HG03457 (cell line): ENCODE measurements around the gene TSEN2.
"Not testable (repeated sequence)": the region's sequence is repeated elsewhere in the genome, so short reads cannot be mapped to it uniquely, and the experiment has no call there.

Experiments used
- ATAC-seq: cut with Tn5 transposase; IDR thresholded peaks from one replicate; pipeline ENCODE4 v1.9.1; 2021; ENCODE audit warnings: moderate number of reproducible peaks; ENCODE audit not compliant: unreplicated experiment

TSEN2 gene

GRCh38 chr3:12451960-12452359 is 32.3 kb upstream of the TSEN2 start:
- ATAC-seq: no peak

- no peak for ATAC-seq
Measured at GRCh38 chr3:12452361-12453330, 31.6 kb upstream of the TSEN2 start.

- ATAC-seq: no peak
Measured at GRCh38 chr3:12454076-12454815, 30.0 kb upstream of the TSEN2 start.

- no peak for ATAC-seq
Measured at GRCh38 chr3:12454816-12455121, 29.5 kb upstream of the TSEN2 start.

- no peak for ATAC-seq
Measured at GRCh38 chr3:12455740-12456139, 28.5 kb upstream of the TSEN2 start.

GRCh38 chr3:12456441-12456840 is 27.8 kb upstream of the TSEN2 start:
- ATAC-seq: no peak

- ATAC-seq: not testable (repeated sequence)
Measured at GRCh38 chr3:12457380-12457779, 26.9 kb upstream of the TSEN2 start.

GRCh38 chr3:12458901-12459300 is 25.4 kb upstream of the TSEN2 start:
- ATAC-seq: no peak

GRCh38 chr3:12460127-12460526 is 24.2 kb upstream of the TSEN2 start:
- ATAC-seq: no peak

GRCh38 chr3:12461097-12461649 is 23.1 kb upstream of the TSEN2 start:
- ATAC-seq: no peak

- no peak for ATAC-seq
Measured at GRCh38 chr3:12462159-12462947, 21.9 kb upstream of the TSEN2 start.

GRCh38 chr3:12463686-12464085 is 20.6 kb upstream of the TSEN2 start:
- ATAC-seq: no peak

- ATAC-seq: no peak
Measured at GRCh38 chr3:12464181-12464580, 20.1 kb upstream of the TSEN2 start.

- ATAC-seq: no peak
Measured at GRCh38 chr3:12465151-12465835, 19.0 kb upstream of the TSEN2 start.

GRCh38 chr3:12465836-12466225 is 18.4 kb upstream of the TSEN2 start:
- ATAC-seq: no peak

GRCh38 chr3:12467746-12468145 is 16.5 kb upstream of the TSEN2 start:
- no peak for ATAC-seq

- no peak for ATAC-seq
Measured at GRCh38 chr3:12468276-12468675, 16.0 kb upstream of the TSEN2 start.

GRCh38 chr3:12468757-12469156 is 15.5 kb upstream of the TSEN2 start:
- no peak for ATAC-seq

- ATAC-seq: not testable (repeated sequence)
Measured at GRCh38 chr3:12469222-12469621, 15.1 kb upstream of the TSEN2 start.

- no peak for ATAC-seq
Measured at GRCh38 chr3:12470111-12470510, 14.2 kb upstream of the TSEN2 start.
